Measurements from ENCODE around the gene PFDN2. TPM values are rescaled to one million over a fixed set of nuclear protein-coding genes. Genes with fewer than 3 reads are reported as not detected.

Gene PFDN2
- polyA plus RNA-seq, 1 donor = 68.4 TPM

GRCh38 chr1:161100556-161100955 lies 17.3 kb downstream of the PFDN2 start:
- no peak for DNase-seq (ENCODE audit: low read depth)

GRCh38 chr1:161099090-161099802 lies 18.6 kb downstream of the PFDN2 start:
- DNase-seq (ENCODE audit: low read depth) = no peak

- DNase-seq (ENCODE audit: low read depth) = no peak
Measured at GRCh38 chr1:161098210-161099068, 19.4 kb downstream of the PFDN2 start, which contains the start of gene KLHDC9. TSS of gene KLHDC9 (plus strand) at chr1:161098361. CDS start at chr1:161098536, 175 bp downstream.

- DNase-seq (ENCODE audit: low read depth) = peak; percentile 77
Measured at GRCh38 chr1:161096530-161096929, 21.3 kb downstream of the PFDN2 start.

GRCh38 chr1:161096015-161096414 lies 21.8 kb downstream of the PFDN2 start:
- no peak for DNase-seq (ENCODE audit: low read depth)

GRCh38 chr1:161095230-161095629 lies 22.6 kb downstream of the PFDN2 start:
- DNase-seq (ENCODE audit: low read depth) = no peak

- no peak for DNase-seq (ENCODE audit: low read depth)
Measured at GRCh38 chr1:161094481-161094880, 23.4 kb downstream of the PFDN2 start.

- DNase-seq (ENCODE audit: low read depth) = no peak
Measured at GRCh38 chr1:161092621-161093028, 25.2 kb downstream of the PFDN2 start.

- no peak for DNase-seq (ENCODE audit: low read depth)
Measured at GRCh38 chr1:161091796-161092507, 25.9 kb downstream of the PFDN2 start.

- no peak for DNase-seq (ENCODE audit: low read depth)
Measured at GRCh38 chr1:161091093-161091492, 26.7 kb downstream of the PFDN2 start.

- DNase-seq (ENCODE audit: low read depth) = no peak
Measured at GRCh38 chr1:161090617-161091016, 27.2 kb downstream of the PFDN2 start.

GRCh38 chr1:161089938-161090337 lies 27.9 kb downstream of the PFDN2 start:
- no peak for DNase-seq (ENCODE audit: low read depth)

- DNase-seq (ENCODE audit: low read depth) = no peak
Measured at GRCh38 chr1:161089251-161089924, 28.4 kb downstream of the PFDN2 start, which contains the start of gene NECTIN4. TSS of gene NECTIN4 (minus strand) at chr1:161089558. CDS start at chr1:161089296, 262 bp downstream.

- no peak for DNase-seq (ENCODE audit: low read depth)
Measured at GRCh38 chr1:161088587-161089110, 29.2 kb downstream of the PFDN2 start.

- DNase-seq (ENCODE audit: low read depth) = no peak
Measured at GRCh38 chr1:161086457-161086856, 31.4 kb downstream of the PFDN2 start.

GRCh38 chr1:161085165-161085564 lies 32.7 kb downstream of the PFDN2 start:
- DNase-seq (ENCODE audit: low read depth) = no peak

- DNase-seq (ENCODE audit: low read depth) = no peak
Measured at GRCh38 chr1:161084597-161084988, 33.2 kb downstream of the PFDN2 start.

- no peak for DNase-seq (ENCODE audit: low read depth)
Measured at GRCh38 chr1:161083748-161084596, 33.9 kb downstream of the PFDN2 start.

GRCh38 chr1:161082996-161083747 lies 34.7 kb downstream of the PFDN2 start:
- DNase-seq (ENCODE audit: low read depth) = no peak

- no peak for DNase-seq (ENCODE audit: low read depth)
Measured at GRCh38 chr1:161082483-161082882, 35.4 kb downstream of the PFDN2 start.
